GM19099 (cell line): ENCODE measurements around the gene SVOPL.

Experiments
- POLR2A ChIP-seq: IDR thresholded peaks from 3 replicates; pipeline ENCODE4 v1.6.1; 2011; ENCODE audit warnings: low read depth; ENCODE audit not compliant: insufficient read length; ENCODE audit errors: extremely low read depth

SVOPL gene

GRCh38 chr7:138632826-138633602, 68.1 kb downstream of the SVOPL start:
- no peak for TF ChIP-seq POLR2A

- TF ChIP-seq POLR2A, result no peak
These were observed 68.8 kb downstream of the SVOPL start for GRCh38 chr7:138632384-138632783.

GRCh38 chr7:138630059-138630610, 71.0 kb downstream of the SVOPL start:
- no peak for TF ChIP-seq POLR2A

- TF ChIP-seq POLR2A, result no peak
These were observed 73.8 kb downstream of the SVOPL start for GRCh38 chr7:138627361-138627760.

- TF ChIP-seq POLR2A, result no peak
These were observed 74.3 kb downstream of the SVOPL start for GRCh38 chr7:138626846-138627245.

- no peak for TF ChIP-seq POLR2A
These were observed 75.3 kb downstream of the SVOPL start for GRCh38 chr7:138625849-138626230.

GRCh38 chr7:138625084-138625848, 75.9 kb downstream of the SVOPL start:
- no peak for TF ChIP-seq POLR2A

GRCh38 chr7:138622841-138623240, 78.3 kb downstream of the SVOPL start:
- TF ChIP-seq POLR2A, result no peak

GRCh38 chr7:138618933-138619332, 82.2 kb downstream of the SVOPL start:
- TF ChIP-seq POLR2A, result no peak

GRCh38 chr7:138618506-138618905, 82.7 kb downstream of the SVOPL start:
- no peak for TF ChIP-seq POLR2A

- no peak for TF ChIP-seq POLR2A
These were observed 85.1 kb downstream of the SVOPL start for GRCh38 chr7:138616085-138616484.

- no peak for TF ChIP-seq POLR2A
These were observed 87.5 kb downstream of the SVOPL start for GRCh38 chr7:138613630-138614029.

- TF ChIP-seq POLR2A, result no peak
These were observed 90.4 kb downstream of the SVOPL start for GRCh38 chr7:138610671-138611170.

GRCh38 chr7:138608275-138608674, 92.9 kb downstream of the SVOPL start:
- TF ChIP-seq POLR2A, result no peak

GRCh38 chr7:138607216-138608126, 93.7 kb downstream of the SVOPL start:
- no peak for TF ChIP-seq POLR2A
